Measurements from ENCODE around the gene TMEM135.
A peak's percentile ranks its signal among the peaks of the same experiment; 100 is the strongest.

The TMEM135 gene

DNA sequence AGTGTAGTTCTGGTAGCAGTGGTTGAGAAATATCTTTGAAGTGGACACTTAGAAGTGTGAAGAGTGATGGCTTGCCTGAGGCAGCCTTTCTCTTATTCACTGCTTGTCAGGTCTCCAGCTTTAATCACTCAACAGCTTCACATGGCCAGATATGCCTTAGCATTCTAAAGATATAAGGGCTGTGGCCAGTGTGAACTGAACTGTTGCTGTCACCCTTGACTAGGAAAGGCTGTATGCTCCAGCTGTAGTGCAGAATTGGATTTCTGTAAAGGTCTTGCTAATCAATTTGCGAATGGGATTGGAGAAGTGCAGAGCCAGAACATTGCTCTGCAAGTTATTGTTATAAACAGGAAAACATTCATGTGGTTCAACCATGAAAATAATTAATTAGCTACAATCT lies 266.7 kb downstream of the TMEM135 start:
- TF ChIP-seq, protein P1, sequence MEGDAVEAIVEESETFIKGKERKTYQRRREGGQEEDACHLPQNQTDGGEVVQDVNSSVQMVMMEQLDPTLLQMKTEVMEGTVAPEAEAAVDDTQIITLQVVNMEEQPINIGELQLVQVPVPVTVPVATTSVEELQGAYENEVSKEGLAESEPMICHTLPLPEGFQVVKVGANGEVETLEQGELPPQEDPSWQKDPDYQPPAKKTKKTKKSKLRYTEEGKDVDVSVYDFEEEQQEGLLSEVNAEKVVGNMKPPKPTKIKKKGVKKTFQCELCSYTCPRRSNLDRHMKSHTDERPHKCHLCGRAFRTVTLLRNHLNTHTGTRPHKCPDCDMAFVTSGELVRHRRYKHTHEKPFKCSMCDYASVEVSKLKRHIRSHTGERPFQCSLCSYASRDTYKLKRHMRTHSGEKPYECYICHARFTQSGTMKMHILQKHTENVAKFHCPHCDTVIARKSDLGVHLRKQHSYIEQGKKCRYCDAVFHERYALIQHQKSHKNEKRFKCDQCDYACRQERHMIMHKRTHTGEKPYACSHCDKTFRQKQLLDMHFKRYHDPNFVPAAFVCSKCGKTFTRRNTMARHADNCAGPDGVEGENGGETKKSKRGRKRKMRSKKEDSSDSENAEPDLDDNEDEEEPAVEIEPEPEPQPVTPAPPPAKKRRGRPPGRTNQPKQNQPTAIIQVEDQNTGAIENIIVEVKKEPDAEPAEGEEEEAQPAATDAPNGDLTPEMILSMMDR (IDR thresholded peaks at IDR 0.05; ENCODE audit: control insufficient read depth, extremely low read depth, insufficient read depth), result no peak
- no peak overlapping the region for H3K4me3 ChIP-seq (ENCODE audit: low read depth, low read length)
- no peak for DNase-seq (ENCODE audit: low read depth)

DNA sequence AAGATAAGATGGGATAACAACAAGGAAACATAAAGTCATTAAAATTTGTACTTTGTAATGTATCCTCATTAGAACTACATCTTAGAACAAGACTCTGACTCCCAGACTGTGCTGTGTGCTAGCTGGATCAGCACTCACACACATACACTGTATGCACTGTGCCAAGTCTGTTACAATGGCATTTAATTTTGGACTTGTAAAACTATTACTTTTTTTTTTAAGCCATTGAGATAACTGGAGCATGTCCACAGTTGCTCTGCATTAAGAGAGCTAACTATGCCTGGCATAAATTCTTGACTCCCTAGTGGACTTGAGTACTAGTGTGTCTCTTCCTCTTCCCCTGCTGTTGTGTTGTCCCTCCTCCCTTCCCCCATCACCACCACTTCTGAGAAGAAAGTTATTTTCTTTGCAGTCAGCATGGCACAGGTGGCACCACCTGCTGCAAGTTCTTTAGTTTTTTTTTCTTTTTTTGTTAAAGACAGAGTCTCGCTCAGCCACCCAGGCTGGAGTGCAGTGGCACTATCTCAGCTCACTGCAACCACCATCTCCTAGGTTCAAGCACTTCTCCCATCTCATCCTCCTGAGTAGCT lies 268.6 kb downstream of the TMEM135 start:
- peak; percentile 6 for DNase-seq (ENCODE audit: low read depth)
- no peak overlapping the region for H3K4me3 ChIP-seq (ENCODE audit: low read depth, low read length)

DNA sequence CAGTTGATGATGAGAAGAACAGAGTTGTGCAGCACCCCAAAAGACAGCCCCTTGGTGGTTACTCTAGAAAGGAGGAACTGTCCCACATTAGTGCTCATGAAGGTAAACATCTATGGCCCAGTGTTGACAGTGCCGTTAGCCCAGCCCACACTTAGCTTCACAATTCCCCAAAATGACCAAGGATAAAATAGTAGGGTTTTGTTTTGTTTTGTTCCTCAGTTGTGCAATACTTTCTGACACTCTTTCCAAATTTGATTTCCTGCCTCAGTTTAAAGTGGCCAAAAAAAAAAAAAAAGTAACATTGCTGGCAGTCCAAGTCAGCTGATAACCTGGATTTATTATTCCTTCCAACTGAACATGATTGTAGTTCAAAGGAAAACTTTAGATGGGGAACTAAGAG lies 269.4 kb downstream of the TMEM135 start:
- TF ChIP-seq, protein P1 (IDR thresholded peaks at IDR 0.05; ENCODE audit: control insufficient read depth, extremely low read depth, insufficient read depth), result no peak
- DNase-seq (ENCODE audit: low read depth), result no peak

More for the DNA sequence above, 268.6 kb downstream of the TMEM135 start:
- TF ChIP-seq, protein P1 (IDR thresholded peaks at IDR 0.05; ENCODE audit: control insufficient read depth, extremely low read depth, insufficient read depth), result no peak

DNA sequence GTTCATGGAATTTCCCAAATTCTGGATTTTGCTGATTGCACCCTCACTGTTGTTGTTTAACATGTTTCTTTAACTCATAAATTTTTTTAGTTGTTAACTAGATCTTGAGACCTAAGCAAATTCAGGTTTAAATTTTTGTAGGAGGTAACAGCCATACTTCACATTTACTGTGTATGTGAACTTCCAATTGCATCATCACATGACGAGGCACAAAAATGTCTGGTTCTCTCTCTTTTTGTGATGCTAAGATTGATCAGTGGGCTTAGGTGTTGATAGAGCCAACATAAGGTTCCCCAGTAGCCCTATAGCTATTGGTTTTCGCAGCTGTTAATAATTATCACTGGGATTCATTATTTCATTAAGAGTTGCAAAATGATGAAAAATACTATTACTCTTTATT lies 277.5 kb downstream of the TMEM135 start:
- H3K4me3 ChIP-seq (ENCODE audit: low read depth, low read length), result no peak overlapping the region
- no peak for DNase-seq (ENCODE audit: low read depth)
- TF ChIP-seq, protein P1 (IDR thresholded peaks at IDR 0.05; ENCODE audit: control insufficient read depth, extremely low read depth, insufficient read depth), result no peak

More for the DNA sequence above, 269.4 kb downstream of the TMEM135 start:
- no peak overlapping the region for H3K4me3 ChIP-seq (ENCODE audit: low read depth, low read length)

DNA sequence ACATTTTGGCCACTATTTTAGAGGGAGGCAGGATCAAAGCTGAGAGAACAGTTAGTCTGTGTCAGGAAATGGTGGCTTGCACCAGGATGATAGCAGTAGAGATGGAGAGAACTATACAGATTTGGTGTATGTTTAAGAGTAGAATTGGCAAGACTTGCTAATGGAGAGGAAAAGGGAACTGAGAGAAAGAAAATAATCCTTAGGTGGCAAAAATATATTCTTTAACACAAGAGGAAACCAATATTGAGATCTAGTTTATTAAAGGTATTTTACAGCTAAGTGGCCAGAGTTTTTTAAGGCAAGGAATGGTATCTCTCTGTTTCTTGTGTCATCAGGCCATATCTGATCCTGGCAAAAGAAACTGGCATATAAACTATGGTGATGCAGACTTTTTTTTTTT lies 278.8 kb downstream of the TMEM135 start:
- H3K4me3 ChIP-seq (ENCODE audit: low read depth, low read length), result no peak overlapping the region
- TF ChIP-seq, protein P1 (IDR thresholded peaks at IDR 0.05; ENCODE audit: control insufficient read depth, extremely low read depth, insufficient read depth), result no peak
- no peak for DNase-seq (ENCODE audit: low read depth)

DNA sequence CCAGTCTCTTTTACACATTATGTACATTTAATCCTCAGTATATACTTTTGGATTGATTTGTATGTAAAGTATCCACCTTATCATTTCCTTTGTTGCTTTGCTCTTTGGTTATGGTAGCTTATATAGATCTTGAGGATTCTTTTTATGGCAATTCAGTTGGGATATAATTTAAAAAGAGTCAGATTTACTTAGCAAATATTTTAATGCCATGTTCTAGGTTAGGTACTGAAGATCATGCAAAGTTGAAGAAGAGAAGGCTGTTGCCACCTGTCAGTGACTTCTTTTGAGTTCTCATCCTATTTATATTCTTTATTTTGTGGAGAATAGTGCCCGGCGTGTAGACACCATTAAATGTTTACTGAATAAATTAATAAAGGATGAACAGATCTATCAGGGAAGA lies 279.7 kb downstream of the TMEM135 start:
- no peak overlapping the region for H3K4me3 ChIP-seq (ENCODE audit: low read depth, low read length)
- no peak for DNase-seq (ENCODE audit: low read depth)
- TF ChIP-seq, protein P1 (IDR thresholded peaks at IDR 0.05; ENCODE audit: control insufficient read depth, extremely low read depth, insufficient read depth), result no peak

DNA sequence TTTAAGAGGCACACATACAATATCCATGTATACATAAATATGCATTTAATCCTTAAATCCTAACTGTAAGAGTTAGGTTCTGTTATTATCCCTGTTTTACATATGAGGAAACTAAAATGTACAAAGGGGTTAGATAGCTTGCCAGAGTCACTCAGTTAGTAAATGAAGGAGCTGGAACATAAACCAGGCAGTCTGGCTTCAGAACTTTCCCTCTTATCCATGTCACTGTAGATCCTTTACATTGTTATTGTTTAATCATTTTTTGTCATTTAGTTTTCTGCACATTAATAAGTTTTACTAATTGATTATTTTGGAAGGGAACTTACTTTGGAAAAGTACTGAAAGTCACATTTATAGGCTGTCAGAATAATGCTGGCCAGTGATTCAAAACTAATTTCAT lies 282.4 kb downstream of the TMEM135 start:
- H3K4me3 ChIP-seq (ENCODE audit: low read depth, low read length), result no peak overlapping the region
- TF ChIP-seq, protein P1 (IDR thresholded peaks at IDR 0.05; ENCODE audit: control insufficient read depth, extremely low read depth, insufficient read depth), result no peak
- no peak for DNase-seq (ENCODE audit: low read depth)
